ENCODE data around the gene PTPRN. TPM values are rescaled to one million over a fixed set of nuclear protein-coding genes. Genes with fewer than 3 reads are reported as not detected.

PTPRN gene
- total RNA-seq, 1 experiment from 2014 or later: not detected

GRCh38 chr2:219298759-219299371 is 10.3 kb downstream of the PTPRN start:
- POLR2A ChIA-PET: no interaction called here
- H3K27me3 ChIP-seq (ENCODE audit: insufficient read depth, low read length): peaks cover 36% of the 10 kb centered on the region
- no peak overlapping the region for H2AFZ ChIP-seq (ENCODE audit: low read depth, low read length, poor library complexity, severe bottlenecking)
- H3K9me3 ChIP-seq (ENCODE audit: control insufficient read depth in 1 of 2, insufficient read depth in 1 of 2, low read depth in 1 of 2, low read length in 2 of 2): no peaks in the 10 kb centered on the region
- no peak overlapping the region for H3K9ac ChIP-seq (ENCODE audit: low read length)
- H3K4me2 ChIP-seq (ENCODE audit: low read length): peak overlapping the region; percentile 61
- no TSS peak for BruUV-seq (replicated peaks)
- no peaks in the 10 kb centered on the region for H3K79me2 ChIP-seq (ENCODE audit: insufficient read depth, low read length)
- no peaks in the 10 kb centered on the region for H3K9me2 ChIP-seq (ENCODE audit: insufficient read depth)
- no peaks in the 10 kb centered on the region for H3K36me3 ChIP-seq (ENCODE audit: control insufficient read depth in 1 of 2, insufficient read depth in 2 of 2, low read length in 2 of 2)
- peak; percentile 73 for ATAC-seq
- peak overlapping the region; percentile 2; the same call in 1 of the 2 replicates for H3K27ac ChIP-seq (ENCODE audit: low read depth, low read length)
- H3K4me3 ChIP-seq (replicated peaks in 1 of 2; ENCODE audit: low read depth in 1 of 2, low read length in 2 of 2): peak overlapping the region in 1 of 2 experiments; percentile 20; a peak in 1 of 4 replicates
- RAD21 ChIA-PET (ENCODE audit: low non-redundant PET in 1 of 2, low total read pairs in 2 of 2, uncharacterized antibody in 2 of 2, unreplicated experiment in 2 of 2): no interaction called here
- no peaks in the 10 kb centered on the region for H4K20me1 ChIP-seq (ENCODE audit: insufficient read depth)
- TF ChIP-seq RAD21 (IDR thresholded peaks at IDR 0.05; ENCODE audit: low read depth) (peak; percentile 91), POLR2AphosphoS5 (IDR thresholded peaks at IDR 0.05; ENCODE audit: low read depth, low read length) (peak; percentile 30; the same call in 1 of the 2 replicates), SP1 (IDR thresholded peaks at IDR 0.05; ENCODE audit: low read depth) (no peak), CEBPB (IDR thresholded peaks at IDR 0.05; ENCODE audit: low read depth) (no peak), ELF1 (IDR thresholded peaks at IDR 0.05; ENCODE audit: borderline replicate concordance, low read depth) (no peak), REST (IDR thresholded peaks at IDR 0.05; ENCODE audit: low read depth) (no peak)
- TF ChIP-seq, protein P1, sequence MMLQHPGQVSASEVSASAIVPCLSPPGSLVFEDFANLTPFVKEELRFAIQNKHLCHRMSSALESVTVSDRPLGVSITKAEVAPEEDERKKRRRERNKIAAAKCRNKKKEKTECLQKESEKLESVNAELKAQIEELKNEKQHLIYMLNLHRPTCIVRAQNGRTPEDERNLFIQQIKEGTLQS (IDR thresholded peaks at IDR 0.05): no peak
- TF ChIP-seq, protein P2, sequence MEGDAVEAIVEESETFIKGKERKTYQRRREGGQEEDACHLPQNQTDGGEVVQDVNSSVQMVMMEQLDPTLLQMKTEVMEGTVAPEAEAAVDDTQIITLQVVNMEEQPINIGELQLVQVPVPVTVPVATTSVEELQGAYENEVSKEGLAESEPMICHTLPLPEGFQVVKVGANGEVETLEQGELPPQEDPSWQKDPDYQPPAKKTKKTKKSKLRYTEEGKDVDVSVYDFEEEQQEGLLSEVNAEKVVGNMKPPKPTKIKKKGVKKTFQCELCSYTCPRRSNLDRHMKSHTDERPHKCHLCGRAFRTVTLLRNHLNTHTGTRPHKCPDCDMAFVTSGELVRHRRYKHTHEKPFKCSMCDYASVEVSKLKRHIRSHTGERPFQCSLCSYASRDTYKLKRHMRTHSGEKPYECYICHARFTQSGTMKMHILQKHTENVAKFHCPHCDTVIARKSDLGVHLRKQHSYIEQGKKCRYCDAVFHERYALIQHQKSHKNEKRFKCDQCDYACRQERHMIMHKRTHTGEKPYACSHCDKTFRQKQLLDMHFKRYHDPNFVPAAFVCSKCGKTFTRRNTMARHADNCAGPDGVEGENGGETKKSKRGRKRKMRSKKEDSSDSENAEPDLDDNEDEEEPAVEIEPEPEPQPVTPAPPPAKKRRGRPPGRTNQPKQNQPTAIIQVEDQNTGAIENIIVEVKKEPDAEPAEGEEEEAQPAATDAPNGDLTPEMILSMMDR (IDR thresholded peaks at IDR 0.05 in 2 of 3, conservative IDR thresholded peaks at IDR 0.05 in 1 of 3; ENCODE audit: borderline replicate concordance in 1 of 3, insufficient read depth in 1 of 3, low read depth in 2 of 3, low read length in 2 of 3): peak; percentile 90 to 98 (median 94)
- CTCF ChIA-PET: interaction anchor here (0.9 to 1.8 kb wide), 6 partner anchors 9 to 231 kb away, joined by 3 read pairs; partner anchors contain the start of genes DNAJB2 and DNPEP
- peaks cover 3 to 17% of the 10 kb centered on the region in 2 experiments; a peak in 3 of 4 replicates for H3K4me1 ChIP-seq (ENCODE audit: control insufficient read depth in 1 of 2, insufficient read depth in 2 of 2, low read length in 2 of 2)
- intact Hi-C loops (cut with micrococcal nuclease): loop anchor here (1.0 to 5.0 kb wide), 3 partner anchors 72 to 242 kb away; partner anchors contain the start of genes ANKZF1, ATG9A and NHEJ1
- peak; percentile 60 for DNase-seq (ENCODE audit: low read depth, low spot score)

Measured in HCT116 (cell line).